Measurements from ENCODE around the gene CSNK2A1. TPM values are rescaled to one million over a fixed set of nuclear protein-coding genes. Genes with fewer than 3 reads are reported as not detected.

Gene CSNK2A1
- polyA plus RNA-seq, 3 donors, result 31.7 to 55.5 (median 35.2) TPM

- Histone ChIP-seq H2AFZ (ENCODE audit: insufficient read depth, low read depth, low read length, poor library complexity, severe bottlenecking) (no peak overlapping the region), H3K79me2 (ENCODE audit: insufficient read depth, low read length) (no peaks in the 10 kb centered on the region), H3K4me3 (replicated peaks in 1 of 3; ENCODE audit: low read depth in 2 of 3, low read length in 3 of 3) (no peak overlapping the region), H3K4me2 (replicated peaks; ENCODE audit: extremely low read depth, low read length, poor library complexity, severe bottlenecking) (no peak overlapping the region), H3K4me1 (ENCODE audit: control insufficient read depth in 1 of 2, insufficient read depth in 2 of 2, low read length in 2 of 2) (no peaks in the 10 kb centered on the region), H3K27me3 (ENCODE audit: control insufficient read depth in 2 of 2, insufficient read depth in 2 of 2, low read length in 2 of 2) (peaks cover 0 to 4% of the 10 kb centered on the region in 2 donors), H3K27ac (ENCODE audit: low read depth in 1 of 2, low read length in 2 of 2) (no peak overlapping the region), H3K9me3 (replicated peaks in 1 of 2; ENCODE audit: control insufficient read depth in 1 of 2, insufficient read depth in 1 of 2, low read length in 2 of 2) (no peaks in the 10 kb centered on the region), H3K36me3 (replicated peaks in 1 of 2; ENCODE audit: control insufficient read depth in 1 of 2, insufficient read depth in 2 of 2, low read length in 2 of 2) (no peaks in the 10 kb centered on the region), H4K20me1 (ENCODE audit: insufficient read depth, low read length) (no peaks in the 10 kb centered on the region), H3K9ac (ENCODE audit: insufficient read depth, low read length, poor library complexity, severe bottlenecking) (no peak overlapping the region)
- H3K4me3 Mint-ChIP-seq, result no peak overlapping the region
- WGBS (ENCODE audit: insufficient coverage), result 100% methylated on average over 1 of the region's 5 CpGs
- H3K27ac Mint-ChIP-seq, result no peak overlapping the region
- H3K4me1 Mint-ChIP-seq, result no peaks in the 10 kb centered on the region
- DNase-seq, result no peak
- no peaks in the 10 kb centered on the region for H3K9me3 Mint-ChIP-seq
- H3K27me3 Mint-ChIP-seq (ENCODE audit: low read depth in 3 of 3), result peaks cover 18 to 27% (median 19%) of the 10 kb centered on the region in 3 donors
- TF ChIP-seq, protein P1, sequence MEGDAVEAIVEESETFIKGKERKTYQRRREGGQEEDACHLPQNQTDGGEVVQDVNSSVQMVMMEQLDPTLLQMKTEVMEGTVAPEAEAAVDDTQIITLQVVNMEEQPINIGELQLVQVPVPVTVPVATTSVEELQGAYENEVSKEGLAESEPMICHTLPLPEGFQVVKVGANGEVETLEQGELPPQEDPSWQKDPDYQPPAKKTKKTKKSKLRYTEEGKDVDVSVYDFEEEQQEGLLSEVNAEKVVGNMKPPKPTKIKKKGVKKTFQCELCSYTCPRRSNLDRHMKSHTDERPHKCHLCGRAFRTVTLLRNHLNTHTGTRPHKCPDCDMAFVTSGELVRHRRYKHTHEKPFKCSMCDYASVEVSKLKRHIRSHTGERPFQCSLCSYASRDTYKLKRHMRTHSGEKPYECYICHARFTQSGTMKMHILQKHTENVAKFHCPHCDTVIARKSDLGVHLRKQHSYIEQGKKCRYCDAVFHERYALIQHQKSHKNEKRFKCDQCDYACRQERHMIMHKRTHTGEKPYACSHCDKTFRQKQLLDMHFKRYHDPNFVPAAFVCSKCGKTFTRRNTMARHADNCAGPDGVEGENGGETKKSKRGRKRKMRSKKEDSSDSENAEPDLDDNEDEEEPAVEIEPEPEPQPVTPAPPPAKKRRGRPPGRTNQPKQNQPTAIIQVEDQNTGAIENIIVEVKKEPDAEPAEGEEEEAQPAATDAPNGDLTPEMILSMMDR (IDR thresholded peaks at IDR 0.05), result no peak
- intact Hi-C loops (cut with micrococcal nuclease), result loop anchor here (5.0 kb wide), 3 partner anchors 79 to 174 kb away; no protein-coding TSS in a partner anchor
- no peaks in the 10 kb centered on the region for H3K36me3 Mint-ChIP-seq
Measured at GRCh38 chr20:563187-563586, 19.6 kb upstream of the CSNK2A1 start.

DNA sequence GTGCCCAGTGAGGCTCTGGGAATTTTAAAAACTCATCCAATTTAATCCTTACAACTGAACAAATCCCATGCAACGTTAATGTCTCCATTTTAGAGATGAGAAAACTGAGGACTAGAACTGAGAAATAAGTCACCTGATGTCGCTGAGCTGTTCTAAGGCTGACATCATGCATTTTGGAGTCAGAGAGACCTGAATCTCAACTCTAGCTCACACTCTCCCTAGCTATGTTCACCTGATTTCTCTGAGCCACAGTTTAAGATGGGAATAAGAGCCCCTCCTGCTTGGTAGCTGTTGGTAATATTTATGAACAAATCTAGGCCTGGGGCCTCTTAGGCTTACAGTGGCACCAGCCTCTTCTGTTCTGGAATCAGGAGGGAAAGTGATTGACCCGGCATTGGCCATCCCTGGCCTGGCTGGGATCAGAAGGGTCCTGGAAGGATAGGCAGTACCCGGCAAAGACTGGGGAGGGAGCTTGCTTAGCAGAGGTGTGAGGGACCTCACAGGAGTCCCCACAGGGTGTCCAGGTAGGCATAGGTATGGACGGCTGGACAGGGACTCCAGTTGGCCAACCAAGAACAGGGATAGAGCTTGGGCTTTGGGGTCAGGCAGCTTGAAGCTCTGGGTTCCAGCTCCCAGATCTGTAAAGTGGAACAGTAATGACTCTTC is 18.8 kb upstream of the CSNK2A1 start:
- WGBS (ENCODE audit: insufficient coverage), result 90% methylated on average over 4 of the region's 5 CpGs
- Histone ChIP-seq H3K4me2 (replicated peaks; ENCODE audit: extremely low read depth, low read length, poor library complexity, severe bottlenecking) (no peak overlapping the region), H3K9ac (ENCODE audit: insufficient read depth, low read length, poor library complexity, severe bottlenecking) (no peak overlapping the region), H3K9me3 (replicated peaks in 1 of 2; ENCODE audit: control insufficient read depth in 1 of 2, insufficient read depth in 1 of 2, low read length in 2 of 2) (no peaks in the 10 kb centered on the region), H4K20me1 (ENCODE audit: insufficient read depth, low read length) (no peaks in the 10 kb centered on the region), H3K79me2 (ENCODE audit: insufficient read depth, low read length) (no peaks in the 10 kb centered on the region), H3K4me1 (ENCODE audit: control insufficient read depth in 1 of 2, insufficient read depth in 2 of 2, low read length in 2 of 2) (no peaks in the 10 kb centered on the region), H3K4me3 (replicated peaks in 1 of 3; ENCODE audit: low read depth in 2 of 3, low read length in 3 of 3) (no peak overlapping the region), H2AFZ (ENCODE audit: insufficient read depth, low read depth, low read length, poor library complexity, severe bottlenecking) (no peak overlapping the region), H3K36me3 (replicated peaks in 1 of 2; ENCODE audit: control insufficient read depth in 1 of 2, insufficient read depth in 2 of 2, low read length in 2 of 2) (no peaks in the 10 kb centered on the region), H3K27me3 (ENCODE audit: control insufficient read depth in 2 of 2, insufficient read depth in 2 of 2, low read length in 2 of 2) (no peaks in the 10 kb centered on the region), H3K27ac (ENCODE audit: low read depth in 1 of 2, low read length in 2 of 2) (no peak overlapping the region)
- intact Hi-C loops (cut with micrococcal nuclease), result loop anchor here (5.0 kb wide), 3 partner anchors 80 to 175 kb away; no protein-coding TSS in a partner anchor
- Mint-ChIP-seq H3K9me3 (no peaks in the 10 kb centered on the region), H3K36me3 (no peaks in the 10 kb centered on the region), H3K4me3 (no peak overlapping the region), H3K4me1 (no peaks in the 10 kb centered on the region), H3K27me3 (ENCODE audit: low read depth in 3 of 3) (peaks cover 12 to 20% (median 13%) of the 10 kb centered on the region in 3 donors), H3K27ac (peak overlapping the region in 1 of 7 donors; percentile 28)
- DNase-seq, result no peak
- TF ChIP-seq, protein P1 (IDR thresholded peaks at IDR 0.05), result no peak
